22Rv1 (cell line): ENCODE data around the gene CARMIL1.

ENCODE experiments used
- H3K27ac ChIP-seq: fragments of 450-650 bp; 2 replicates; pipeline ENCODE4 v1.5.1; 2017
- ZFX ChIP-seq: fragments of 450-650 bp; IDR thresholded peaks from 2 replicates; pipeline ENCODE4 v1.6.1; 2017; ENCODE audit warnings: antibody characterized with exemption, borderline replicate concordance
- TF ChIP-seq, protein P1 (sequence below): fragments of 450-650 bp; IDR thresholded peaks from 2 replicates; pipeline ENCODE4 v1.5.1; 2017; ENCODE audit warnings: mild to moderate bottlenecking

CARMIL1 gene

DNA sequence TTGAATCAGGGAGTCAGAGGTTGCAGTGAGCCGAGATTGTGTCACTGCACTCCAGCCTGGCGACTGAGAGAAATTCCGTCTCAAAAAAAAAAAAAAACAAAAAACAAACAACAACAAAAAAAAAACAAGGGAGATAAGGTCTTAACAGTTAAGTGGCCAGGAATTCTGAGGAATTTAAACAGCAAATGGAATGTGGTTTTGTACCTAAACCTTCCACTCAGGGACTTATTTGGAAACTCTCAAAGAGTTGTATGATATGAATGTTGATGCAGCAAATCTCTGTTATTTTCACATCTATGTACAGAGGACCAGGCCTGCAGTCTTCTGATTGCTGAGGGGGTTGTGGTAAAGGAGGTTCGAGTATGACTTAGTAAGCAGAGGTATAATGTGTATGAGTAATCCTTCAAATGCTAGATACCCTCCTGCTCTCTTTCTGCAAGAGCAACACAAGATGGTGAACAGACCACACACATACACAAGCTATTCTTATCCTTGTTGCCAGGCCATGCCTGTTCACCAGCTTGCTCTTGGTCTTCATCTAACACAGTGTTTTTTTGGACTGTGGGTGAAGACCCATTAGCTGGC, 197.9 kb downstream of the CARMIL1 start:
- H3K27ac ChIP-seq: no peak overlapping the region
- TF ChIP-seq ZFX: no peak
- TF ChIP-seq, protein P1, sequence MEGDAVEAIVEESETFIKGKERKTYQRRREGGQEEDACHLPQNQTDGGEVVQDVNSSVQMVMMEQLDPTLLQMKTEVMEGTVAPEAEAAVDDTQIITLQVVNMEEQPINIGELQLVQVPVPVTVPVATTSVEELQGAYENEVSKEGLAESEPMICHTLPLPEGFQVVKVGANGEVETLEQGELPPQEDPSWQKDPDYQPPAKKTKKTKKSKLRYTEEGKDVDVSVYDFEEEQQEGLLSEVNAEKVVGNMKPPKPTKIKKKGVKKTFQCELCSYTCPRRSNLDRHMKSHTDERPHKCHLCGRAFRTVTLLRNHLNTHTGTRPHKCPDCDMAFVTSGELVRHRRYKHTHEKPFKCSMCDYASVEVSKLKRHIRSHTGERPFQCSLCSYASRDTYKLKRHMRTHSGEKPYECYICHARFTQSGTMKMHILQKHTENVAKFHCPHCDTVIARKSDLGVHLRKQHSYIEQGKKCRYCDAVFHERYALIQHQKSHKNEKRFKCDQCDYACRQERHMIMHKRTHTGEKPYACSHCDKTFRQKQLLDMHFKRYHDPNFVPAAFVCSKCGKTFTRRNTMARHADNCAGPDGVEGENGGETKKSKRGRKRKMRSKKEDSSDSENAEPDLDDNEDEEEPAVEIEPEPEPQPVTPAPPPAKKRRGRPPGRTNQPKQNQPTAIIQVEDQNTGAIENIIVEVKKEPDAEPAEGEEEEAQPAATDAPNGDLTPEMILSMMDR: no peak

DNA sequence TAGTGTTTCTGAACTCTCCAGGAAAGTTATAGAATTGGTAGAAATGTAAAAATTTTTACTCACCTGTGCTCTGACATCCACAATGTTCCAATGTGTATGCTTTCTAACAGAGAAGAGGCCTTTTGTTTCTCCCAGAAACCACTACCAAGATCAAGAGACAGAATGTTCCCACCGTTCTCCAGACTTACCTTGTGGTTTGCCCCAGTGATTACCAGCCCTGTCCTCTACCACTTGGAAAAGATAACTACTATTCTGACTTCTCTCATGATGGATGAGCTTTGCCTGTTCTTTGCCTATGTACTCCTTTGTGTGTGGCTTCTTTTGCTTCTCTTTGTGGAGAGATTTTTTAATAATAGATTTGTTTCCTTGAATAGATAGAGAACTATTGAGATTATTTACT, 199.8 kb downstream of the CARMIL1 start:
- H3K27ac ChIP-seq: no peak overlapping the region
- no peak for TF ChIP-seq ZFX
- TF ChIP-seq, protein P1: no peak

DNA sequence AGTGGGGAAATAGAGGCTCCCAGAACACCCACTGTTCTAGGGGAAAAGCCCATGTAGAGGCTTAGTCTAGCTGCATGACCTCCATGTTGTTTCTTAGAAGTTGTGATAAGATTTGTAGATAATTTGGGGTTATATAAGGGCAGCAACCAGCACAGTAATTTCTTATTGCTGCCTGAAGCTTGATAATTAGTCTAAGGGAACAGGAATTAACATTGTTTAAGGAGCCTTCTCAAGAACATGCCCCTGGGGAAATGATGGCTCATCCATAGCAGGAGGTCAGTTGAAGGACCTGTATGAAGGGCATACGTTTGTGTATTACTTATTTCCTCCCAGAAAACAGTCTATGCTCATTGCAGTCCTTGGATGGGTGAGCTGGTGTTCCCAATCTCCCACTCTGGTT, 202.1 kb downstream of the CARMIL1 start:
- no peak overlapping the region for H3K27ac ChIP-seq

DNA sequence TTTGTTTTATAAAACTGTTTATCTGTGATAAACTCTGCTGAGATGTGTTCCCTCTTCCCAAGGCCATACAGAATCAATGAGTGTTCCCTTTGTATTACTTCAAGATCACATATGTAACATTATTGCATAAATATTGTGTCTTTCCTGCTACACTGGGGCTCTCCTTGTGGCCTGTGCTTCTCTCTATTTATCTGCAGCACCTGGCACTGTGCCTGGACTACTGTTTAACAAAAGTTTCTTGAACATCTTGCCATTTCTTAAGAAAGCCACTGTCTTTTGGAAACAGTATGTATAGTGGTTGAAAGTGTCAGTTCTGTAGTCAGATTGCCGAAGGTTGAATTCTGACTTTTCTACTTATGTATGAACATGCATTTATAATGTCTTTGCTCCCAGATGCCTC, 203.8 kb downstream of the CARMIL1 start:
- TF ChIP-seq, protein P1: no peak
- no peak for TF ChIP-seq ZFX
- H3K27ac ChIP-seq: no peak overlapping the region

More for the DNA sequence above, 202.1 kb downstream of the CARMIL1 start:
- TF ChIP-seq ZFX: no peak

DNA sequence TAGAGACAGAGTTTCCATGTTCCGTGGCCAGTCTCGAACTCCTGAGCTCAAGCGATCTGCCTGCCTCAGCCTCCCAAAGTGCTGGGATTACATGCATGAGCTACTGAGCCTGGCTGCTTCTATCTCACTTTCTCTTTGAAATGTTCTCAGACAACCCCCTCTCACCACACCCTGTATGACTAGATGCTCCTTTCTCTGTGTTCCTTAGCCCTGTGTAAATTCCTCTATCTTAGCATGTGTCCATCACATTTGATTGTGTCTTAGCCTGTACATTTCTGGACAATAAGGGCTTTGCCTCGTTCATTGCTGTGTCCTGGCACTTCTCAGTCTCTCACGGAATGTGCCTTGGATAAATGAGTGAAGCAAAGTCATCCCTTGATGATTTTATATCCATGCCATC, 204.8 kb downstream of the CARMIL1 start:
- no peak overlapping the region for H3K27ac ChIP-seq

DNA sequence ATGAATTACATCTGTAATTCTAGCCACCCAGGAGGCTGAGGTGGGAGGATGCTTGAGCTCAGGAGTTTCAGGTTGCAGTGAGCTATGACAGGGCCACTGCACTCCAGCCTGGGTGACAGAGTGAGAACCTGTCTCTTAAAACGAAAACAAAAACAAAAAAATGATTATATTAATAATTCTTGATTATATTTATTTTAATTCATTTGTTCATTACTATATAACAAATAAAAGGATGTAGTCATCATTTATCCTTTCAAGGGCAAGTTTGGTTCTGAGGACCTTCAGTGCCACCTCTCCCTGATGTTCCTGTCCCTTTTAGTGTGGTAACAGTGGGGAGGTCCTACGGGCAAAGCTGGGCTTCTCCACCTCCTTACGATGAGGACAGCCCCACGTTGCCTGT, 205.7 kb downstream of the CARMIL1 start:
- TF ChIP-seq, protein P1: no peak
- no peak for TF ChIP-seq ZFX
- no peak overlapping the region for H3K27ac ChIP-seq

More for the DNA sequence above, 204.8 kb downstream of the CARMIL1 start:
- no peak for TF ChIP-seq ZFX
- TF ChIP-seq, protein P1: no peak

DNA sequence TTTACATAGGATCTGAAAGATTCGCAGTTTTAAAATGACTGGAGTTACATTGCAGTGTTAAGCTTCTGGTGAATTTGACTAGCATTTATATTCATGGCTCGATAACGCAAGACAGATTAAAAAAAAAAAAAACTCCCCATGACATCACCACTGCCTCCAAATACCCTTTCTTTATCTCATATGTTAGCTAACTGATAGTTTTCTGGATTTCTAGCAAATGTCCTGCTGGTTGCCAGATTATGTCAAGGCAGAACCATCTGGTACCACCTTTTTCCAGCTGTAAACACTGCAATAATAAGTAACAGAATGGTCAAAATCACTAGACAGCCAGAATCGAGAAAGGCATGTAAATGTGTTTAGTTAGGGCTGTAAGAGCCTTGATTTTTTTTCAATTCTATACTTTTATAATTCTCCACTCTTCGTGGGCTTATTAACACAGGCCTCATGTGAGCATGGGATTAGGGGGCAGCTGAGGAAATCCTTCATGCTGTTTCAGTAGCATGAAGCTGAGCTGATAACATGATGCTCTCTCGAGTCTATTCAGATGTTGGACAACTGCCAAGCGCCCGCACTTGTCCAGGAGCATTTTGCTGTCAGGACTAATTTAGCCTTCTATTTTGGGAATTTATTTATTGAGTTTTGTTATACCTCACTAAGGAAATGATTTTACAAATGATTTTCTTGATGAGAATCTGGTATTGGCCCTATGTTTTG, 206.8 kb downstream of the CARMIL1 start:
- TF ChIP-seq, protein P1: no peak

More for the DNA sequence above, 206.8 kb downstream of the CARMIL1 start:
- no peak overlapping the region for H3K27ac ChIP-seq
